HG02885 (cell line): ENCODE results near the gene GNG12.
"Not testable (repeated sequence)": the region's sequence is repeated elsewhere in the genome, so short reads cannot be mapped to it uniquely, and the experiment has no call there.

ENCODE experiments used
- ATAC-seq: cut with Tn5 transposase; IDR thresholded peaks from one replicate; pipeline ENCODE4 v1.9.1; 2021; ENCODE audit warnings: mild to moderate bottlenecking; ENCODE audit not compliant: unreplicated experiment, poor library complexity

The GNG12 gene

GRCh38 chr1:67666636-67667035, 166.6 kb downstream of the GNG12 start:
- no peak for ATAC-seq

- not testable (repeated sequence) for ATAC-seq
Observed at GRCh38 chr1:67665307-67665706, 168.0 kb downstream of the GNG12 start.

GRCh38 chr1:67664048-67664447, 169.2 kb downstream of the GNG12 start:
- ATAC-seq, result no peak

- no peak for ATAC-seq
Observed at GRCh38 chr1:67662884-67663283, 170.4 kb downstream of the GNG12 start.

- no peak for ATAC-seq
Observed at GRCh38 chr1:67659229-67659628, 174.0 kb downstream of the GNG12 start.

GRCh38 chr1:67657152-67657551, 176.1 kb downstream of the GNG12 start:
- ATAC-seq, result not testable (repeated sequence)

GRCh38 chr1:67655581-67655980, 177.7 kb downstream of the GNG12 start:
- ATAC-seq, result no peak

- ATAC-seq, result no peak
Observed at GRCh38 chr1:67653304-67653703, 180.0 kb downstream of the GNG12 start.

- no peak for ATAC-seq
Observed at GRCh38 chr1:67652800-67653199, 180.5 kb downstream of the GNG12 start.
